D341Med (cell line): ENCODE results near the gene S100A2.

Source experiments
- DNase-seq: peaks from one replicate; pipeline ENCODE4 v3.0.0; 2012; ENCODE audit warnings: low spot score

S100A2 gene

GRCh38 chr1:153545067-153546055 lies 20.3 kb downstream of the S100A2 start, which contains the start of gene S100A4:
Gene S100A4, minus strand, starts transcription at chr1:153545806. Its CDS starts 1,012 bp downstream, at chr1:153544794.
- DNase-seq, result peak; percentile 90

DNA sequence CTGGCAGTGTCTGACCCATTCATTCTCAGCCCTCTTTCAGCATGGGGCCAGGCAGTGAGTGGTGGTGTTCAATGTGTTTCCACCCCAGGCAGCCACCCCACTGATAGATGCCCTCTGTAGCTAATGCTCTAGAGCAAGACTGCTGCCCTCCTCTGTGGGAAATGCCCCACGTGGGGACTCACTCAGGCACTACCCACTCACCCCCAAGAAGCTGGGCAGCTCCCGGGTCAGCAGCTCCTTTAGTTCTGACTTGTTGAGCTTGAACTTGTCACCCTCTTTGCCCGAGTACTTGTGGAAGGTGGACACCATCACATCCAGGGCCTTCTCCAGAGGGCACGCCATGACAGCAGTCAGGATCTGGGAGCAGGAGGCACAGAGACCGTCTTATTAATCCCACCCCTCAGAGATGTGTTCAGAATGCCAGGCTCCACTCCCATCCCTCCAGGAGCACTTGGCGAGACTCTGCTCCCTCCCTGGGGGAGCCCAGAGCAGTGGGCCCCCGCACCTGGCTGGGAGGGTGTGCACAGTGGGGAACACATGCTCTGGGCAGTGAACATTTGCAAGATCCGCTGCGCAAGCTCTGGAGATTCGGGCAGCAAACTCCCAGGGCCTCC lies 21.1 kb downstream of the S100A2 start:
- DNase-seq, result no peak

DNA sequence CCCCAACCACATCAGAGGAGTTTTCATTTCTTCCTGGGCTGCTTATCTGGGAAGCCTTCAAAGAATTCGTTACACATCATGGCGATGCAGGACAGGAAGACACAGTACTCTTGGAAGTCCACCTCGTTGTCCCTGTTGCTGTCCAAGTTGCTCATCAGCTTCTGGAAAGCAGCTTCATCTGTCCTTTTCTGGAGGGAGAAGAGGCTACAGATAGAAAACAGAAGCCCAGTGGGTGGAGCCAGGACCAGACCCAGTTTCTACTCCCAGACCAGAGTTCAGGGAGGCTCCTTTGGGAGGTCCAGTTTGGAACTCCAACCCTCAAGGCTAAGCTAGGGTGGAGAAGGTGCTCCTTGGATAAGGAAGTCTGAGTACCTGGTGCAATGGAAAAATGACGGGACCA lies 21.9 kb downstream of the S100A2 start:
- DNase-seq, result no peak

DNA sequence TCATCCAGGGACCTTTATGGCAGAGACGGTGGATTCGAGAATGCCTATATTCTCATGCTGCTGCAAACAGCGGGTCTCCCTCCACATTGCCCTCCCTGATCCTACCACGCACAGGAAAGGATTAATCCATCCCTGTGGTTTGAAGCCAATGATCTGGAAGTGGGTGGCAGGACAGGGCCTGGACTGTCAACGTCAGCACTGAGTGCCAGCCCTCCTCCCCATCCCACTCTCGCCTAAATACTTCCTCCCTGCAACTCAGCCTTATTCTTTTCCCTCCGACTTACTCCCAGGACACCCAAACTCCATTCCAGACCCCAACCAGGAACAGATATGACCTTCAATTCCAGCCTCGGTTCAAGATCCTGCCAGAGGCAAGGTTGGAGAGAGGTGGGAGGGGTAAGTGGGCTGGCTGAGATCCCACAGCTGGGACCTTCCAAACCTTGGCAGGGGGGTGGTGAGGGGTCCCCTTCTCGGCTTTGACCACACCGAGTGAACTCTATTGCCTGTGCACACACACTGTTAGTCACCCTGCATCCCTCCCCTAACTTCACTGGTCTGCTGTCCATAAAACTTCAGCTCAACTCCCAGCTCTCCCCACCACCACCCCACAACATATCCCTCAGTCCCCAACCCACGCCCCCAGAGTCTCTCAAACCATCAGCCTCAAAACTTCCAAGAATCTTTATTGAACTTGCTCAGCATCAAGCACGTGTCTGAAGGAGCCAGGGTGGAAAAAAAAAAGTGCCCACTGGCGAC lies 22.5 kb downstream of the S100A2 start:
- DNase-seq, result no peak

DNA sequence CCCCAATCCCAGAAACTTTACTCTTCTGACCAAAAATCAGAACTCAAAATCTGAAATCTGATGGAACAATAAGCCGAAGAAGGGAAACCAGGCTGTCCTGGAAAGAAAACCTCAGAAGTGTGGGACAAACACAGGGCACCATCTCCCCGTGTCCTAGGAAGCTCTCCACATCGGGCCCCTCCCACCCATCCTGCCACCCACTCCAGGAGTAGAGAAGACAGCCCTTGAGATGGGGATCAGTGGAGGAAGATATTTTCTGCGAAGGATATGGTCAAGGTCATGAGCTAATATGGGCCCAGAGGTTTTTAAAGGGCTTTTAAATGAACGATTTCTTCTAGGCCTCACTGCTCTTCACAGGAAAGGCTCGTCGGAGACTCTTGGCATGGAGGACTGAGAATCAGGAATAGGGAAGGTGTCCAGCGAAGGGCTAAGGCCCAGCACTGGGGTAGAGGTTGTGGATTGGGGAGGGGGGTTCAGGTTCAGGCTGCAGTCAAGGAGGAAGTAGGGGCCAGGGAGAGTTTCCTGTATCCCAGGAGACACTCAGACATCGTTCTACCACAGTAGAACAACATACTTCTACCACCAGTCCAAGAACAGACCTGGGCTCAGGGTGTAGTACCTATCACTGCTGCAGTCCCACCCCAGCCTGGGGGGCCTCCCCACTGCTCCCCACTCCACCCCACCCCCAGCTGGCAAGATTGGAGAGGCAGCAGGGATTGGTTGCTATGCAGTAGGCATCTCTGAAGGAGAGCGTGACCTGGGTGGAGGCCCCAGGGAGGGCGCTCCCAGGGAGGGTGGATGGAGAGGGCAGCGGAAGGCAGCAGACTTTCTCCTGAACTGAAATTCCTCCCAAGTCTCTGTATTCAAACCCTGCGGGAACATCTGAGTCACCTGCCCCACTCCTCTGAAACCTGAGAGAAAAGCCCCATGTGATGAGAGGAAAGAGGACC lies 23.7 kb downstream of the S100A2 start:
- DNase-seq, result no peak

- DNase-seq, result no peak
These were observed 25.0 kb downstream of the S100A2 start, which contains the start of gene S100A5 for GRCh38 chr1:153540394-153541361. Gene S100A5, minus strand, starts transcription at chr1:153540934. Its CDS starts 743 bp downstream, at chr1:153540191.

DNA sequence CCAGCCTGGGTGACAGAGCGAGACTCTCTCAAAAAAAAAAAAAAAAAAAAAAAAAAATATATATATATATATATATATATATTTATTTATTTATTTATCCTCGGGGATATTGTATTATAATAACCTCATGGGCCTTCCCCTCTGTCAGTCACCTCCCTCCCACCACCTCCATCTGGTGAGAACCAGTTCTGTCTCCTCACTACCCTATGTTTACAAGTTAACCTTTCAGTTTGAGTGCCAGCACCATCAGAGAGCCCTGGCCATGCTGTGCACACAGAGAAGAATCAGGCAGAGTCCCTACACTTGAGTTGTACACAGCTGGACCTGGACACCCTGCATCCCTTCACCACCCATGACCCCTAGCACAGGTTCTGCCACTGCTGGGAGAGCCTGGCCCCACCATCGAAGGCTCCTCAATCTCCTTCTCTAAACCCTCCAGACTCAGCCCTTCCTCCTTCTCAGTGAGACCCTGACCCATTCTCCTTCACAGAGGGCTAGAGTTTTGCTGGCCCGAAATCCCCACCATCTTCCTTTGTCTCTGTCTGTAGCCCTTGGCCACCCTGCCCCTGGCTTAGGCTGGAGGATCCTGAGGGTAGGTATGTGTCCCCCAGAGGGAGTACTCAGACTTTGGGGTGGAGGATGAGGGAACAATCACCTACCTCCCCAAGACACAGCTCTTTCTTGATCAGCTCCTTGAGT lies 26.1 kb downstream of the S100A2 start:
- DNase-seq, result no peak

DNA sequence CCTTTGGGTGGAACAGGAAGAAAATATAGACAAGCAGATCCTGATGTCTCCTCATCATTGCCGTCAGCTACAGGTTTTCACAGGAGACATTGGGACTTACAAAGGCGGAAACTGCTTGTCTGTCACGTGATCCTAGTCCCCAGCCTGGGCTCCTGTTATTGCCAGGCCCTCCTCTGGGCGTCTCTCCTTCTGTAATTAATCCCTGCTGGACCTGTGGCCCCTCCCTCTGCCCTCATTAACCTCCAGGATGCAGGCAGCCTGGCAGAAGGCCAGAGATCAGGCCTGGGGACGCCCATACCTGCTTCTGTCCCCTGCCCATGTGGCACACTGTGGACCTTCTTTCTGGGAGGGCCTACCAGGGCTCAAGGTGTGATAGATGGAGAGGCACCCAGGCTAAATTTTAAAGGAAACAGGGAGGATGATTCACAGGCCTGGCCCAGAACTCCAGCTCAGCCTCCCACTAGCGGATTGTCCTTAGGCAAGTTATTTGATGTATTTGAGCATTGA lies 27.3 kb downstream of the S100A2 start:
- DNase-seq, result no peak

DNA sequence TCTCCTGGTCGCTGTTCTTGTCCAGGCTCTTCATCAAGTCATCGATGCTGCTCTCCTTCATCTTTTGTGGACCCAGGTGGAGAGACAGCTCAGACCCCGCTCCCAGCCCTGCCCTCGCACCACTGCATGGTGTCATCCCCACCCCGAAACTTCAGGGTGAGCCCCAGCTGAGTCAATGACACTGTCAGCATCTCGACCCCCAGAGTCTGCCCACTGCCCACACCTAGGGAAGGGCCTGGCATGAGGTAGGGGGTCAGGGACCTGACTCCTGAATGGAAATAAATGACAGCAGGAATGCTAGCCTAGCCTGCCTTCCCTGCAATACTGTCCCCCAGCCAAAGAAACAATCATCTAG lies 28.3 kb downstream of the S100A2 start:
- peak; percentile 21 for DNase-seq

- peak; percentile 18 for DNase-seq
These were observed 28.8 kb downstream of the S100A2 start for GRCh38 chr1:153536671-153537375.

GRCh38 chr1:153536012-153536670 lies 29.5 kb downstream of the S100A2 start:
- peak; percentile 30 for DNase-seq

GRCh38 chr1:153535242-153536011 lies 30.2 kb downstream of the S100A2 start, which contains the start of gene S100A6:
Gene S100A6, minus strand, starts transcription at chr1:153535991. Its CDS starts 652 bp downstream, at chr1:153535339.
- no peak for DNase-seq

- DNase-seq, result no peak
These were observed 30.8 kb downstream of the S100A2 start for GRCh38 chr1:153534925-153535241.

- no peak for DNase-seq
These were observed 31.3 kb downstream of the S100A2 start for GRCh38 chr1:153534226-153534924.

DNA sequence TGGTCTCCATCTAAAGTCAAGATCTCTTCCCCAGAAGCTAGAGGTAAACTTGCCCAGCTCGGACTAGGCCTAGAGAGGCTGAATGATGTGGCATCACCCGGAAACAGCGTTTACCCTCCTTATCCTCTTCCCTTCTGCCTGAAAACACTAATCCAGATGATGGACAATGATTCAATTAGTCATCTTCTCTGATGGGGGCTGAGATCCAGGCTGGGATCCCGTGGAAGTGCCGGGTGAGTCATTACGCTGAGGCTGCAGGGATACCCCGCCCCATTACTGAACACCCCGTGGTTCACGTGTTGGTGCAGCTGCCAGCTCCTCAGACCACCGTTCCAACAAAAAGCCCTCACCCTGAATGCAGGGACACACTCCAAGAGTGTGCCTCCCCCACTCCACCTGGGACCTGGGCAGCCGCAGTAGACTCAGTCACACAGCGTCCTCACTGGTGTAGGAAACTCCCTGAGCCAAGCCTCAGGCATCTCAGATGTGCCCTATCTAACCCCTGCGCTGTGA lies 31.9 kb downstream of the S100A2 start:
- DNase-seq, result no peak
